ENCODE results near the gene ALDH2. TPM values are rescaled to one million over a fixed set of nuclear protein-coding genes. Genes with fewer than 3 reads are reported as not detected.

ALDH2 gene
- total and polyA plus RNA-seq, 2 donors (not counting 1 experiment from before 2014, with no cell fraction given), result 7.0 to 22.3 TPM

DNA sequence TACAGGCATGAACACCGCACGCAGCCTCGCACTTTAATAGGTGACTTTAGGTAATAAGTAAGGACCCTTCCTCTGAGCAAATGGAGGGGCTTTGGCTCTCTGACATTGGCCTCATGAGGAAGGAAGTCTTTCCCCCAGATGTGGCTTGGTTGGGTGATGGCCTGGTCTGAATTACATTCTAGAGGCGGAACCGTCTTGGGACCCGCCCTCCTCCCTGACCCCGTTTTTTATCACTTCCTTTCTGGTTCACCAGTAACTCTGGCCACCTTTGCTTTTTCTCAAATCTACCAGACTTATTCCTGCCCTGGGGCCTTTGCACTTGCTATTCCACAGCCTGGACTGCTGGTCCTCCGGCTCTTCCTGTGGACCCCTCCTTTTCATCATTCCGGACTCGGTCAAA lies 13.4 kb downstream of the ALDH2 start:
- peaks cover 0 to 2% of the 10 kb centered on the region in 2 experiments for H3K36me3 ChIP-seq (replicated peaks in 1 of 2; ENCODE audit: control extremely low read depth in 1 of 2, control insufficient read depth in 1 of 2, extremely low read depth in 1 of 2, insufficient read depth in 2 of 2, low read length in 1 of 2)
- ChIA-PET CTCF (no interaction called here), POLR2A (no interaction called here)
- TF ChIP-seq, protein P1, sequence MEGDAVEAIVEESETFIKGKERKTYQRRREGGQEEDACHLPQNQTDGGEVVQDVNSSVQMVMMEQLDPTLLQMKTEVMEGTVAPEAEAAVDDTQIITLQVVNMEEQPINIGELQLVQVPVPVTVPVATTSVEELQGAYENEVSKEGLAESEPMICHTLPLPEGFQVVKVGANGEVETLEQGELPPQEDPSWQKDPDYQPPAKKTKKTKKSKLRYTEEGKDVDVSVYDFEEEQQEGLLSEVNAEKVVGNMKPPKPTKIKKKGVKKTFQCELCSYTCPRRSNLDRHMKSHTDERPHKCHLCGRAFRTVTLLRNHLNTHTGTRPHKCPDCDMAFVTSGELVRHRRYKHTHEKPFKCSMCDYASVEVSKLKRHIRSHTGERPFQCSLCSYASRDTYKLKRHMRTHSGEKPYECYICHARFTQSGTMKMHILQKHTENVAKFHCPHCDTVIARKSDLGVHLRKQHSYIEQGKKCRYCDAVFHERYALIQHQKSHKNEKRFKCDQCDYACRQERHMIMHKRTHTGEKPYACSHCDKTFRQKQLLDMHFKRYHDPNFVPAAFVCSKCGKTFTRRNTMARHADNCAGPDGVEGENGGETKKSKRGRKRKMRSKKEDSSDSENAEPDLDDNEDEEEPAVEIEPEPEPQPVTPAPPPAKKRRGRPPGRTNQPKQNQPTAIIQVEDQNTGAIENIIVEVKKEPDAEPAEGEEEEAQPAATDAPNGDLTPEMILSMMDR (IDR thresholded peaks at IDR 0.05), result no peak
- TF ChIP-seq EZH2 (IDR thresholded peaks at IDR 0.05; ENCODE audit: borderline replicate concordance, insufficient read depth, low read depth, low read length, poor library complexity, severe bottlenecking), result no peak
- H3K27me3 ChIP-seq (replicated peaks in 1 of 4; ENCODE audit: control extremely low read depth in 1 of 4, control insufficient read depth in 3 of 4, insufficient read depth in 4 of 4, low read length in 3 of 4), result no peaks in the 10 kb centered on the region
- H4K20me1 ChIP-seq (ENCODE audit: control insufficient read depth, insufficient read depth, low read length, poor library complexity, severe bottlenecking), result no peaks in the 10 kb centered on the region
- no peak overlapping the region for H3K4me3 ChIP-seq (ENCODE audit: control extremely low read depth in 1 of 5, extremely low read depth in 1 of 5, insufficient read depth in 1 of 5, low read depth in 2 of 5, low read length in 4 of 5)
- DNase-seq, result no peak
- no peak overlapping the region for H3K4me2 ChIP-seq (replicated peaks; ENCODE audit: low read depth, low read length, poor library complexity, severe bottlenecking)
- H3K9ac ChIP-seq (ENCODE audit: low read length), result no peak overlapping the region
- H2AFZ ChIP-seq (ENCODE audit: insufficient read depth, low read depth, low read length, poor library complexity, severe bottlenecking), result no peak overlapping the region
- Mint-ChIP-seq H3K4me1 (peaks cover 15% of the 10 kb centered on the region), H3K4me3 (no peak overlapping the region), H3K27ac (no peak overlapping the region), H3K27me3 (no peaks in the 10 kb centered on the region), H3K9me3 (ENCODE audit: insufficient read depth) (no peaks in the 10 kb centered on the region)
- ATAC-seq (ENCODE audit: low read depth), result no peak
- H3K4me1 ChIP-seq (ENCODE audit: control insufficient read depth in 2 of 2, insufficient read depth in 2 of 2, low read length in 2 of 2), result peaks cover 13% of the 10 kb centered on the region in 2 donors
- H3K9me3 ChIP-seq (ENCODE audit: control extremely low read depth in 1 of 3, control insufficient read depth in 2 of 3, insufficient read depth in 1 of 3, low read length in 2 of 3), result peaks cover 0 to 7% (median 2%) of the 10 kb centered on the region in 3 donors
- no peaks in the 10 kb centered on the region for H3K79me2 ChIP-seq (ENCODE audit: control insufficient read depth, insufficient read depth, low read length)
- H3K27ac ChIP-seq (ENCODE audit: low read length in 2 of 2), result no peak overlapping the region
- WGBS (ENCODE audit: insufficient coverage), result 82% methylated on average over 7 of the region's 10 CpGs
- intact Hi-C loops (cut with micrococcal nuclease), result no loop called here

DNA sequence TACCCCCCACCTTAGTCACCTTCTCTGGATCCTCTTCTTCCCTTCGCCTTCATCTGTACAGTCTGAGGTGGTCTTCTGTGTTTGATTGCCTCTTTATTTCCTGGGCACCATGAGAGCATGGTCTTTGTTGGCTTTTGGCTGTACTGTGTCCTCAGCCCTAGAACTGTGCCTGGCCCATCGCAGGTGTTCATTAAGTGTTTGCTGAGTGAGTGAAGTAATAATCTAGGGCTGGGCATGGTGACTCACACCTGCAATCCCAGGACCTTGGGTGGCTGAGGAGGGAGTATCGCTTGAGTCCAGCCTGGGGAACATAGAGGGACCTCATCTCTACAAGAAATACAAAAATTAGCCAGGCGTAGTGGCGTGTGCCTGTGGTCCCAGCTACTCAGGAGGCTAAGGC lies 13.9 kb downstream of the ALDH2 start:
- Mint-ChIP-seq H3K9me3 (ENCODE audit: insufficient read depth) (no peaks in the 10 kb centered on the region), H3K4me3 (no peak overlapping the region), H3K27ac (no peak overlapping the region), H3K4me1 (peaks cover 11% of the 10 kb centered on the region), H3K27me3 (no peaks in the 10 kb centered on the region)
- WGBS (ENCODE audit: insufficient coverage), result 92% methylated on average over 3 of the region's 5 CpGs
- Histone ChIP-seq H3K9ac (ENCODE audit: low read length) (no peak overlapping the region), H3K27ac (ENCODE audit: low read length in 2 of 2) (no peak overlapping the region), H4K20me1 (ENCODE audit: control insufficient read depth, insufficient read depth, low read length, poor library complexity, severe bottlenecking) (no peaks in the 10 kb centered on the region), H3K36me3 (replicated peaks in 1 of 2; ENCODE audit: control extremely low read depth in 1 of 2, control insufficient read depth in 1 of 2, extremely low read depth in 1 of 2, insufficient read depth in 2 of 2, low read length in 1 of 2) (peaks cover 0 to 2% of the 10 kb centered on the region in 2 experiments), H3K9me3 (ENCODE audit: control extremely low read depth in 1 of 3, control insufficient read depth in 2 of 3, insufficient read depth in 1 of 3, low read length in 2 of 3) (peaks cover 0 to 7% (median 2%) of the 10 kb centered on the region in 3 donors), H2AFZ (ENCODE audit: insufficient read depth, low read depth, low read length, poor library complexity, severe bottlenecking) (no peak overlapping the region), H3K27me3 (replicated peaks in 1 of 4; ENCODE audit: control extremely low read depth in 1 of 4, control insufficient read depth in 3 of 4, insufficient read depth in 4 of 4, low read length in 3 of 4) (no peaks in the 10 kb centered on the region), H3K4me3 (ENCODE audit: control extremely low read depth in 1 of 5, extremely low read depth in 1 of 5, insufficient read depth in 1 of 5, low read depth in 2 of 5, low read length in 4 of 5) (no peak overlapping the region), H3K4me1 (ENCODE audit: control insufficient read depth in 2 of 2, insufficient read depth in 2 of 2, low read length in 2 of 2) (peaks cover 8 to 9% of the 10 kb centered on the region in 2 donors), H3K79me2 (ENCODE audit: control insufficient read depth, insufficient read depth, low read length) (no peaks in the 10 kb centered on the region), H3K4me2 (replicated peaks; ENCODE audit: low read depth, low read length, poor library complexity, severe bottlenecking) (no peak overlapping the region)
- no peak for ATAC-seq (ENCODE audit: low read depth)
- intact Hi-C loops (cut with micrococcal nuclease), result no loop called here
- POLR2A ChIA-PET, result no interaction called here
- CTCF ChIA-PET, result interaction anchor here (1.0 kb wide), 1 partner anchor 32 kb away, joined by 3 read pairs; no protein-coding TSS in a partner anchor
- DNase-seq, result no peak
- TF ChIP-seq EZH2 (IDR thresholded peaks at IDR 0.05; ENCODE audit: borderline replicate concordance, insufficient read depth, low read depth, low read length, poor library complexity, severe bottlenecking), result no peak
- TF ChIP-seq, protein P1 (IDR thresholded peaks at IDR 0.05), result no peak

Data from B cell (primary cell).